ENCODE data around the gene WNT7A.

WNT7A gene

DNA sequence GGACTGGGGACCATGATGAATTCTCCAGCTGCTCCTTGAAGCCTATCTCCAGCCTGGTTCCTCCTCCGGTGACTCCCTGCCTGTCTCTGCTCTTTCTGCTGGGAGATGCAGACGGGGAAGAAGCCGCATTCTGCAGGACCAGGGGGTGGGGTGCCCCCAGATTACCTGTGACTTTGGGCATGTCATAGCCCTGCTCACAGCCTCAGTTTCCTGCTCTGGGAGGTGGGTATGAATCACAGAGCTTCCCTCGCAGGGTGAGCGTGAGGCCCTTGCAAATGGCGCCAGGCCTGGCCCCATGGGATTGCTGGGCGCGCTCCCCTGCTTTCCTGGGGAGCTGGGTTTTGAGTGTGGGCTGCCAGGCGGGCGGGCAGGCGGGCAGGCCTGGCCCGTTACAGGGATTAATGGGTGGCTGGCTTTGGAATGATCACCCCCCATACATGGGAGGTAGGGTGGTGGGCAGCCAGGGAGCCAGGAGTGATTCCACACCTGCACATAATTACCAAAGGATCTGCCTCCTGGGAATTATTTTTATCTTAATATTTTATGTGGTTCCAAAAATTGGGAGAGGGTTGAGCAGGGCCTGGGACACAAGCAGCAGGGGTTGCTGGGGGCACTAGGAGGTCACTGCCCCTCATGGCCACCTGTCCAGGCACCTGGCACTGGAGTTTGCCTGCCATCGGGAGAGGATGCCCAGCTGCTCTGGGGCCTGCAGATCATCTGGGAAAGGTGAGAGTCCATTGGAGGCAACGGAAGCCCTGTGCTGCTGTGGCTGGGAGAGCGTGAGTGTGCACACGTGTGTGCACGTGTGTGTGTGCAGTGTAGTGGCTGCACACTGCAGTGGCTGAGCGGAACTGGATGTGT is 106.8 kb downstream of the WNT7A start:
- peaks cover 3% of the 10 kb centered on the region for H3K4me1 ChIP-seq (ENCODE audit: control insufficient read depth, insufficient read depth, low read depth, low read length)
- H3K23ac ChIP-seq (ENCODE audit: low read length in 2 of 2): no peak overlapping the region
- no peaks in the 10 kb centered on the region for H3K9me3 ChIP-seq (ENCODE audit: control insufficient read depth, low read length)
- H2BK12ac ChIP-seq (ENCODE audit: low read length in 2 of 2): no peak overlapping the region
- no peak for DNase-seq
- no peak overlapping the region for H4K91ac ChIP-seq (ENCODE audit: low read length)
- no peak overlapping the region for H3K14ac ChIP-seq (ENCODE audit: low read length in 2 of 2)
- no peak overlapping the region for H2AFZ ChIP-seq (ENCODE audit: low read depth, low read length)
- 89% methylated on average over 17 of the region's 18 CpGs for WGBS
- peaks cover 0 to 22% of the 10 kb centered on the region in 2 experiments for H3K27me3 ChIP-seq (ENCODE audit: control insufficient read depth in 1 of 2, insufficient read depth in 1 of 2, low read length in 2 of 2)
- no peak overlapping the region for H3K18ac ChIP-seq (ENCODE audit: low read depth in 1 of 2, low read length in 2 of 2)
- H3K36me3 ChIP-seq (ENCODE audit: control insufficient read depth in 1 of 2, insufficient read depth in 2 of 2, low read depth in 1 of 2, low read length in 2 of 2): no peaks in the 10 kb centered on the region
- no peak overlapping the region for H2BK5ac ChIP-seq (ENCODE audit: low read depth, low read length, poor library complexity, severe bottlenecking)
- H3K4me2 ChIP-seq (ENCODE audit: low read length, poor library complexity, severe bottlenecking): no peak overlapping the region
- no peak overlapping the region for H3K4ac ChIP-seq (ENCODE audit: low read depth in 1 of 2, low read length in 2 of 2)
- H2BK120ac ChIP-seq (ENCODE audit: low read depth, low read length): no peak overlapping the region
- no peak overlapping the region for H3K4me3 ChIP-seq (ENCODE audit: insufficient read depth in 1 of 2, low read depth in 1 of 2, low read length in 2 of 2)
- H4K8ac ChIP-seq (ENCODE audit: low read length): no peak overlapping the region
- no peaks in the 10 kb centered on the region for H3K79me1 ChIP-seq (replicated peaks; ENCODE audit: low read length, poor library complexity, severe bottlenecking)
- H2BK15ac ChIP-seq (ENCODE audit: low read depth, poor library complexity, severe bottlenecking): no peak overlapping the region
- H3K27ac ChIP-seq (ENCODE audit: low read length, poor library complexity, severe bottlenecking): no peak overlapping the region
- no peak overlapping the region for H3K9ac ChIP-seq (ENCODE audit: low read length)
- H2AK5ac ChIP-seq (ENCODE audit: low read length, severe bottlenecking): no peak overlapping the region

DNA sequence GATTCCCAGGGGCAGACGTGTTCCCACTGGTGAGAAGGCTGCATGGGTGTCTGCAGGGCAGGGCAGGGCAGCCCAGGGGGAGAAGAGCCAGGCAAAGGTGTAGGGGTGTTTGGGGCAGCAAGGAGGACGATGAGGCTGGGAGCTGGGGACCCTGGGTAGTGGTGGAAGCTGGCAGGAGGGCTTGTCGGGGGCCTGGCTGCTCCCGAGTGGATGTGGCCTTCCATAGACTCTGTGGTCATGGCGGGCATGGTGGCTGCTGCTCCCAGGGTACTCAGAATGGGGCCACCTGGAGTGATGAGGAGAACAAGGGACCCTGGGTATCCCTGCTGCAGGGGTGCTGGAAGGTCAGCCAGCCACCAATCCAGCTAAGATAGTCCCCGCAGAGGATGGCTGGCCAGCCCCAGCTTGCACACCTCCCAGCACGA is 107.5 kb downstream of the WNT7A start:
- Histone ChIP-seq H3K4me1 (ENCODE audit: control insufficient read depth, insufficient read depth, low read depth, low read length) (peaks cover 3% of the 10 kb centered on the region), H3K27ac (ENCODE audit: low read length, poor library complexity, severe bottlenecking) (no peak overlapping the region), H2BK120ac (ENCODE audit: low read depth, low read length) (no peak overlapping the region), H4K8ac (ENCODE audit: low read length) (no peak overlapping the region), H2AK5ac (ENCODE audit: low read length, severe bottlenecking) (no peak overlapping the region), H3K4ac (ENCODE audit: low read depth in 1 of 2, low read length in 2 of 2) (no peak overlapping the region), H3K9me3 (ENCODE audit: control insufficient read depth, low read length) (no peaks in the 10 kb centered on the region), H2AFZ (ENCODE audit: low read depth, low read length) (no peak overlapping the region), H2BK12ac (ENCODE audit: low read length in 2 of 2) (no peak overlapping the region), H3K4me3 (ENCODE audit: insufficient read depth in 1 of 2, low read depth in 1 of 2, low read length in 2 of 2) (no peak overlapping the region), H3K4me2 (ENCODE audit: low read length, poor library complexity, severe bottlenecking) (no peak overlapping the region), H3K79me1 (replicated peaks; ENCODE audit: low read length, poor library complexity, severe bottlenecking) (no peaks in the 10 kb centered on the region), H2BK5ac (ENCODE audit: low read depth, low read length, poor library complexity, severe bottlenecking) (no peak overlapping the region), H3K14ac (ENCODE audit: low read length in 2 of 2) (no peak overlapping the region), H3K9ac (ENCODE audit: low read length) (no peak overlapping the region), H3K18ac (ENCODE audit: low read depth in 1 of 2, low read length in 2 of 2) (no peak overlapping the region), H3K27me3 (ENCODE audit: control insufficient read depth in 1 of 2, insufficient read depth in 1 of 2, low read length in 2 of 2) (peaks cover 0 to 22% of the 10 kb centered on the region in 2 experiments), H4K91ac (ENCODE audit: low read length) (no peak overlapping the region), H3K36me3 (ENCODE audit: control insufficient read depth in 1 of 2, insufficient read depth in 2 of 2, low read depth in 1 of 2, low read length in 2 of 2) (no peaks in the 10 kb centered on the region), H2BK15ac (ENCODE audit: low read depth, poor library complexity, severe bottlenecking) (no peak overlapping the region), H3K23ac (ENCODE audit: low read length in 2 of 2) (no peak overlapping the region)
- DNase-seq: no peak
- WGBS: 84% methylated on average over 7 of the region's 7 CpGs

DNA sequence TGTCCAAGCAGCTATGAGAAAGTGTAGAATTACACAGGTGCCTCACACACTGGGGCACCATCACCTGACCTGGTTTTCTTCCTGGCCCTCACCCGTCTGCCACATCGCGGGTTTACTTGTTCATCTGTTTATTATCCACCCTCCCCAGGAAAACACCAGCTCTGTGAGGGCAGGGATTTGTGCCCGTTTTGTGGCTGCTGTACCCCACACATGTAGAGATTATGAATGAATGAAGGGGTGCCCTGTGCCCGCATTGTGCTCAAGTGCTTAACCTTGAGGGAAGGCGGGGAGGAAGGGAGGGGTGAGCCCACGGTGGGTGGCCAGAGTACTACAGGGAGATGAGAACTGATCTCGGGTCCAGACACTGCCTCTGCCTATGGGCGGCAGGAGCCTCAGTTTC is 108.4 kb downstream of the WNT7A start:
- H2BK5ac ChIP-seq (ENCODE audit: low read depth, low read length, poor library complexity, severe bottlenecking): no peak overlapping the region
- no peak overlapping the region for H3K4ac ChIP-seq (ENCODE audit: low read depth in 1 of 2, low read length in 2 of 2)
- H3K4me1 ChIP-seq (ENCODE audit: control insufficient read depth, insufficient read depth, low read depth, low read length): peaks cover 3% of the 10 kb centered on the region
- no peak overlapping the region for H2AK5ac ChIP-seq (ENCODE audit: low read length, severe bottlenecking)
- H3K14ac ChIP-seq (ENCODE audit: low read length in 2 of 2): no peak overlapping the region
- H3K27me3 ChIP-seq (ENCODE audit: control insufficient read depth in 1 of 2, insufficient read depth in 1 of 2, low read length in 2 of 2): peaks cover 0 to 18% of the 10 kb centered on the region in 2 experiments
- no peak overlapping the region for H2BK15ac ChIP-seq (ENCODE audit: low read depth, poor library complexity, severe bottlenecking)
- 75% methylated on average over 9 of the region's 9 CpGs for WGBS
- H3K4me2 ChIP-seq (ENCODE audit: low read length, poor library complexity, severe bottlenecking): no peak overlapping the region
- no peak overlapping the region for H3K27ac ChIP-seq (ENCODE audit: low read length, poor library complexity, severe bottlenecking)
- H4K8ac ChIP-seq (ENCODE audit: low read length): no peak overlapping the region
- H3K9me3 ChIP-seq (ENCODE audit: control insufficient read depth, low read length): no peaks in the 10 kb centered on the region
- H2BK120ac ChIP-seq (ENCODE audit: low read depth, low read length): no peak overlapping the region
- H4K91ac ChIP-seq (ENCODE audit: low read length): no peak overlapping the region
- DNase-seq: no peak
- H3K18ac ChIP-seq (ENCODE audit: low read depth in 1 of 2, low read length in 2 of 2): no peak overlapping the region
- H2AFZ ChIP-seq (ENCODE audit: low read depth, low read length): no peak overlapping the region
- no peaks in the 10 kb centered on the region for H3K79me1 ChIP-seq (replicated peaks; ENCODE audit: low read length, poor library complexity, severe bottlenecking)
- no peak overlapping the region for H2BK12ac ChIP-seq (ENCODE audit: low read length in 2 of 2)
- H3K4me3 ChIP-seq (ENCODE audit: insufficient read depth in 1 of 2, low read depth in 1 of 2, low read length in 2 of 2): no peak overlapping the region
- H3K9ac ChIP-seq (ENCODE audit: low read length): no peak overlapping the region
- no peak overlapping the region for H3K23ac ChIP-seq (ENCODE audit: low read length in 2 of 2)
- H3K36me3 ChIP-seq (ENCODE audit: control insufficient read depth in 1 of 2, insufficient read depth in 2 of 2, low read depth in 1 of 2, low read length in 2 of 2): no peaks in the 10 kb centered on the region

DNA sequence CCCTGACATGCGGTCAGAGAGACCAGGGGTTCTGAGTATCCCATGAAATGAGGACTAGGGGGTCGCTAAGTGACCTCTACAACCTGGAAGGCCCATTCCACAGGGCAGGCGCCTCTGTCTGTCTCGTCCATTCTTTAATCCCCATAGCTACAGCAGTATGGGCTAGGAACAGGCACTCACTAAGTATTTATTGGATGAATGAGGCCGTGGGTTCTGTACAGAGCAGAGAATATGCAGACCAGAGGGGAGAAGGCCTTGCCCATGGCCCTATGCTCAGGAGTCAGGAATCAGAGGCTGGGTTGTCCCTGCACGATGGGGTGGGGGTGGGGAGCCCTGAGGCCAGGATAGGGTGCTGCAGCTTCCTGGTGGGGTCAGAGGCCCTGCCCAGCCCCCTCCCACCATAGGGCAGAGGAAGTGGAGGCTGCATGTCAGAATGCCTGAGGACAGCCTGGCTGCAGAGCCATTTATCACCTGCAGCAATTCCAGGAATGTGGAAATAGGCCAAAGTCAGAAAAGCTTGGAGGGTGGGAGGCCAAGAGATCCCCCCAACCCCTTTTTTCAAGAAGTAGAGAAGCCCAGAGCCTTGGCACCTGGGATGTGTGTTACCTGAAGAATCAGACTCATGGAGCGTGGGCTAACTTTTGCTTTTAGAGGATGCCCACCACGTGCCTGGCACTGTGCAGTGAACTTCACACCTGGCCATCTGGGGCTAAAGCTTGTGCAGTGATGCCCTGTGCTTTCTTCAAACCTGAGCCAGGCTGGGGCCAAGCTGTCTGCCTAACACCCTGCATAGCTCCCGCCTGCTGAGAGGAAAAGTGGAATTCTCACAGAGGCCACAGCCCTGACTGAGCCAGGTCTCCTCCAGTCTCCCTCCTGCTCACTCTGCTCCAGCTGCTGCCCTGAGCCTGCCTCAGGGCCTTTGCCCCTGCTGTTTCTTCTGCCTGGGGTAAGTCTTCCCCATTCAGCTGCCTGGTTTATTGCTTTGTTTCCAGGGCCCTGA is 109.4 kb downstream of the WNT7A start:
- H3K4me2 ChIP-seq (ENCODE audit: low read length, poor library complexity, severe bottlenecking): no peak overlapping the region
- H3K23ac ChIP-seq (ENCODE audit: low read length in 2 of 2): no peak overlapping the region
- H2AK5ac ChIP-seq (ENCODE audit: low read length, severe bottlenecking): no peak overlapping the region
- H3K27ac ChIP-seq (ENCODE audit: low read length, poor library complexity, severe bottlenecking): no peak overlapping the region
- H3K9ac ChIP-seq (ENCODE audit: low read length): no peak overlapping the region
- H3K79me1 ChIP-seq (replicated peaks; ENCODE audit: low read length, poor library complexity, severe bottlenecking): no peaks in the 10 kb centered on the region
- no peak overlapping the region for H2BK120ac ChIP-seq (ENCODE audit: low read depth, low read length)
- no peak overlapping the region for H2BK15ac ChIP-seq (ENCODE audit: low read depth, poor library complexity, severe bottlenecking)
- H2AFZ ChIP-seq (ENCODE audit: low read depth, low read length): no peak overlapping the region
- H3K4me1 ChIP-seq (ENCODE audit: control insufficient read depth, insufficient read depth, low read depth, low read length): peaks cover 3% of the 10 kb centered on the region
- no peak overlapping the region for H3K14ac ChIP-seq (ENCODE audit: low read length in 2 of 2)
- H2BK12ac ChIP-seq (ENCODE audit: low read length in 2 of 2): no peak overlapping the region
- no peak overlapping the region for H2BK5ac ChIP-seq (ENCODE audit: low read depth, low read length, poor library complexity, severe bottlenecking)
- H4K8ac ChIP-seq (ENCODE audit: low read length): no peak overlapping the region
- H3K18ac ChIP-seq (ENCODE audit: low read depth in 1 of 2, low read length in 2 of 2): no peak overlapping the region
- 53% methylated on average over 7 of the region's 9 CpGs for WGBS
- no peaks in the 10 kb centered on the region for H3K36me3 ChIP-seq (ENCODE audit: control insufficient read depth in 1 of 2, insufficient read depth in 2 of 2, low read depth in 1 of 2, low read length in 2 of 2)
- no peak for DNase-seq
- H3K9me3 ChIP-seq (ENCODE audit: control insufficient read depth, low read length): no peaks in the 10 kb centered on the region
- H3K4ac ChIP-seq (ENCODE audit: low read depth in 1 of 2, low read length in 2 of 2): no peak overlapping the region
- peaks cover 0 to 11% of the 10 kb centered on the region in 2 experiments for H3K27me3 ChIP-seq (ENCODE audit: control insufficient read depth in 1 of 2, insufficient read depth in 1 of 2, low read length in 2 of 2)
- H3K4me3 ChIP-seq (ENCODE audit: insufficient read depth in 1 of 2, low read depth in 1 of 2, low read length in 2 of 2): no peak overlapping the region
- H4K91ac ChIP-seq (ENCODE audit: low read length): no peak overlapping the region
